HUES6 (cell line): ENCODE measurements around the gene RHOF.

Experiments
- H3K27ac ChIP-seq: 2 replicates; pipeline ENCODE4 v1.7.0; 2013; ENCODE audit warnings: low read depth, mild to moderate bottlenecking, low read length, inconsistent platforms
- H3K27me3 ChIP-seq: 2 replicates; pipeline ENCODE4 v1.6.1; 2013; ENCODE audit warnings: low read length; ENCODE audit not compliant: control insufficient read depth, insufficient read depth
- H3K36me3 ChIP-seq: 2 replicates; pipeline ENCODE4 v1.6.1; 2013; ENCODE audit warnings: low read length; ENCODE audit not compliant: control insufficient read depth, insufficient read depth
- H3K4me1 ChIP-seq: 2 replicates; pipeline ENCODE4 v1.6.1; 2013; ENCODE audit warnings: low read length; ENCODE audit not compliant: control insufficient read depth, insufficient read depth
- H3K4me3 ChIP-seq: 2 replicates; pipeline ENCODE4 v1.5.1; 2013; ENCODE audit warnings: low read depth, low read length
- H3K9ac ChIP-seq: one replicate; pipeline ENCODE4 v1.6.1; 2013; ENCODE audit warnings: mild to moderate bottlenecking, low read length
- H3K9me3 ChIP-seq: 2 replicates; pipeline ENCODE4 v1.6.1; 2013; ENCODE audit warnings: low read depth, low read length; ENCODE audit not compliant: control insufficient read depth, insufficient read depth

RHOF gene

GRCh38 chr12:121793440-121793837 lies at the start of gene RHOF:
TSS of gene RHOF (minus strand) at chr12:121793688. CDS start at chr12:121793633, 55 bp downstream.
- H3K27ac ChIP-seq: peak within 1 kb of the TSS; percentile 42; the same call in 1 of the 2 replicates

GRCh38 chr12:121839993-121840761 lies 46.7 kb upstream of the RHOF start:
- peak overlapping the region; percentile 72 for H3K4me3 ChIP-seq

More at GRCh38 chr12:121793440-121793837, at the start of gene RHOF:
- no peaks in the 10 kb centered on the region for H3K9me3 ChIP-seq
- H3K4me3 ChIP-seq: peak within 1 kb of the TSS; percentile 78
- H3K9ac ChIP-seq: peak within 1 kb of the TSS; percentile 74
- H3K36me3 ChIP-seq: peaks cover 24% of the 10 kb centered on the region
- H3K27me3 ChIP-seq: no peaks in the 10 kb centered on the region
- H3K4me1 ChIP-seq: peaks cover 51% of the 10 kb centered on the region

GRCh38 chr12:121839106-121839992 lies 45.9 kb upstream of the RHOF start:
- Histone ChIP-seq H3K4me1 (peaks cover 9% of the 10 kb centered on the region; the same call in 1 of the 2 replicates), H3K36me3 (no peaks in the 10 kb centered on the region), H3K27me3 (no peaks in the 10 kb centered on the region), H3K27ac (0 out of 2 replicates have a peak overlapping the region, but pooled peaks have one; percentile 3), H3K9me3 (no peaks in the 10 kb centered on the region), H3K9ac (peak overlapping the region; percentile 74), H3K4me3 (peak overlapping the region; percentile 72)

More at GRCh38 chr12:121839993-121840761, 46.7 kb upstream of the RHOF start:
- Histone ChIP-seq H3K27me3 (no peaks in the 10 kb centered on the region), H3K9me3 (no peaks in the 10 kb centered on the region), H3K4me1 (peaks cover 9% of the 10 kb centered on the region; the same call in 1 of the 2 replicates), H3K9ac (peak overlapping the region; percentile 74), H3K36me3 (no peaks in the 10 kb centered on the region), H3K27ac (0 out of 2 replicates have a peak overlapping the region, but pooled peaks have one; percentile 3)

GRCh38 chr12:121838126-121838525 lies 44.6 kb upstream of the RHOF start:
- no peaks in the 10 kb centered on the region for H3K27me3 ChIP-seq
- H3K27ac ChIP-seq: no peak overlapping the region
- no peaks in the 10 kb centered on the region for H3K9me3 ChIP-seq
- no peak overlapping the region for H3K9ac ChIP-seq
- H3K4me1 ChIP-seq: peaks cover 2% of the 10 kb centered on the region; the same call in 1 of the 2 replicates
- H3K36me3 ChIP-seq: no peaks in the 10 kb centered on the region
- H3K4me3 ChIP-seq: no peak overlapping the region

GRCh38 chr12:121837680-121838079 lies 44.2 kb upstream of the RHOF start:
- no peaks in the 10 kb centered on the region for H3K36me3 ChIP-seq
- H3K27ac ChIP-seq: no peak overlapping the region
- H3K4me1 ChIP-seq: no peaks in the 10 kb centered on the region; the same call in 1 of the 2 replicates
- H3K4me3 ChIP-seq: no peak overlapping the region
- H3K27me3 ChIP-seq: no peaks in the 10 kb centered on the region
- H3K9ac ChIP-seq: no peak overlapping the region
- no peaks in the 10 kb centered on the region for H3K9me3 ChIP-seq

- Histone ChIP-seq H3K27ac (no peak overlapping the region), H3K9me3 (no peaks in the 10 kb centered on the region), H3K4me3 (no peak overlapping the region), H3K36me3 (peaks cover 51% of the 10 kb centered on the region), H3K27me3 (no peaks in the 10 kb centered on the region), H3K4me1 (no peaks in the 10 kb centered on the region), H3K9ac (no peak overlapping the region)
These were observed 38.2 kb upstream of the RHOF start for GRCh38 chr12:121831571-121832245.

- no peak overlapping the region for H3K27ac ChIP-seq
- no peak overlapping the region for H3K4me3 ChIP-seq
- no peaks in the 10 kb centered on the region for H3K4me1 ChIP-seq
- H3K27me3 ChIP-seq: no peaks in the 10 kb centered on the region
- H3K9ac ChIP-seq: no peak overlapping the region
- no peaks in the 10 kb centered on the region for H3K9me3 ChIP-seq
- H3K36me3 ChIP-seq: peaks cover 58% of the 10 kb centered on the region
These were observed 37.2 kb upstream of the RHOF start for GRCh38 chr12:121830588-121831265.

- Histone ChIP-seq H3K27me3 (no peaks in the 10 kb centered on the region), H3K9me3 (no peaks in the 10 kb centered on the region), H3K36me3 (peaks cover 58% of the 10 kb centered on the region), H3K4me1 (no peaks in the 10 kb centered on the region), H3K4me3 (no peak overlapping the region), H3K27ac (no peak overlapping the region), H3K9ac (no peak overlapping the region)
These were observed 36.6 kb upstream of the RHOF start for GRCh38 chr12:121830134-121830533.

- Histone ChIP-seq H3K4me1 (no peaks in the 10 kb centered on the region), H3K4me3 (no peak overlapping the region), H3K9ac (no peak overlapping the region), H3K27ac (no peak overlapping the region), H3K36me3 (peaks cover 58% of the 10 kb centered on the region), H3K27me3 (no peaks in the 10 kb centered on the region), H3K9me3 (no peaks in the 10 kb centered on the region)
These were observed 35.9 kb upstream of the RHOF start for GRCh38 chr12:121829250-121829918.

- Histone ChIP-seq H3K9ac (no peak overlapping the region), H3K9me3 (no peaks in the 10 kb centered on the region), H3K4me1 (no peaks in the 10 kb centered on the region), H3K27ac (no peak overlapping the region), H3K4me3 (no peak overlapping the region), H3K36me3 (peaks cover 62% of the 10 kb centered on the region), H3K27me3 (no peaks in the 10 kb centered on the region)
These were observed 35.3 kb upstream of the RHOF start for GRCh38 chr12:121828826-121829225.
